ENCODE results near the gene GDF9.
"Not testable (repeated sequence)": the region's sequence is repeated elsewhere in the genome, so short reads cannot be mapped to it uniquely, and the experiment has no call there.

Gene GDF9

GRCh38 chr5:132872788-132873118 is 6.5 kb upstream of the GDF9 start:
- Histone ChIP-seq H3K4me1 (ENCODE audit: control insufficient read depth, insufficient read depth, low read length) (no peaks in the 10 kb centered on the region), H3K9me3 (ENCODE audit: control insufficient read depth, insufficient read depth, low read length) (no peaks in the 10 kb centered on the region), H3K9ac (ENCODE audit: low read depth, low read length) (no peak overlapping the region), H3K27ac (ENCODE audit: low read depth, low read length) (peak overlapping the region; percentile 26), H3K27me3 (ENCODE audit: control insufficient read depth, insufficient read depth, low read length) (no peaks in the 10 kb centered on the region), H3K36me3 (ENCODE audit: control insufficient read depth, insufficient read depth, low read length) (peaks cover 65% of the 10 kb centered on the region), H3K4me3 (ENCODE audit: low read depth, low read length) (no peak overlapping the region)

GRCh38 chr5:132871459-132872284 is 5.4 kb upstream of the GDF9 start:
- Histone ChIP-seq H3K4me3 (ENCODE audit: low read depth, low read length) (no peak overlapping the region), H3K9me3 (ENCODE audit: control insufficient read depth, insufficient read depth, low read length) (no peaks in the 10 kb centered on the region), H3K36me3 (ENCODE audit: control insufficient read depth, insufficient read depth, low read length) (peaks cover 58% of the 10 kb centered on the region), H3K4me1 (ENCODE audit: control insufficient read depth, insufficient read depth, low read length) (no peaks in the 10 kb centered on the region; the same call in 1 of the 2 replicates), H3K27me3 (ENCODE audit: control insufficient read depth, insufficient read depth, low read length) (no peaks in the 10 kb centered on the region), H3K27ac (ENCODE audit: low read depth, low read length) (no peak overlapping the region), H3K9ac (ENCODE audit: low read depth, low read length) (no peak overlapping the region)

- Histone ChIP-seq H3K27ac (ENCODE audit: low read depth, low read length) (no peak overlapping the region), H3K9ac (ENCODE audit: low read depth, low read length) (no peak overlapping the region), H3K27me3 (ENCODE audit: control insufficient read depth, insufficient read depth, low read length) (no peaks in the 10 kb centered on the region), H3K9me3 (ENCODE audit: control insufficient read depth, insufficient read depth, low read length) (no peaks in the 10 kb centered on the region), H3K4me1 (ENCODE audit: control insufficient read depth, insufficient read depth, low read length) (peaks cover 2% of the 10 kb centered on the region; the same call in 1 of the 2 replicates), H3K4me3 (ENCODE audit: low read depth, low read length) (no peak overlapping the region), H3K36me3 (ENCODE audit: control insufficient read depth, insufficient read depth, low read length) (peaks cover 52% of the 10 kb centered on the region)
Measured at GRCh38 chr5:132870801-132871200, 4.5 kb upstream of the GDF9 start.

- peaks cover 41% of the 10 kb centered on the region for H3K36me3 ChIP-seq (ENCODE audit: control insufficient read depth, insufficient read depth, low read length)
Measured at GRCh38 chr5:132868754-132869153, 2.5 kb upstream of the GDF9 start.

GRCh38 chr5:132867046-132867451 is 780 bp upstream of the GDF9 start:
- Histone ChIP-seq H3K36me3 (ENCODE audit: control insufficient read depth, insufficient read depth, low read length) (peaks cover 37% of the 10 kb centered on the region), H3K27me3 (ENCODE audit: control insufficient read depth, insufficient read depth, low read length) (no peaks in the 10 kb centered on the region), H3K4me3 (ENCODE audit: low read depth, low read length) (peak overlapping the region; percentile 86), H3K9ac (ENCODE audit: low read depth, low read length) (peak overlapping the region; percentile 86), H3K9me3 (ENCODE audit: control insufficient read depth, insufficient read depth, low read length) (no peaks in the 10 kb centered on the region), H3K27ac (ENCODE audit: low read depth, low read length) (peak overlapping the region; percentile 90), H3K4me1 (ENCODE audit: control insufficient read depth, insufficient read depth, low read length) (peaks cover 11% of the 10 kb centered on the region)

More at GRCh38 chr5:132868754-132869153, 2.5 kb upstream of the GDF9 start:
- H3K9me3 ChIP-seq (ENCODE audit: control insufficient read depth, insufficient read depth, low read length): no peaks in the 10 kb centered on the region
- no peak overlapping the region for H3K4me3 ChIP-seq (ENCODE audit: low read depth, low read length)
- H3K27me3 ChIP-seq (ENCODE audit: control insufficient read depth, insufficient read depth, low read length): no peaks in the 10 kb centered on the region
- H3K4me1 ChIP-seq (ENCODE audit: control insufficient read depth, insufficient read depth, low read length): peaks cover 11% of the 10 kb centered on the region
- no peak overlapping the region for H3K27ac ChIP-seq (ENCODE audit: low read depth, low read length)
- no peak overlapping the region for H3K9ac ChIP-seq (ENCODE audit: low read depth, low read length)

- peak overlapping the region; percentile 50 for H3K9ac ChIP-seq (ENCODE audit: low read depth, low read length)
- peak overlapping the region; percentile 86 for H3K4me3 ChIP-seq (ENCODE audit: low read depth, low read length)
- peaks cover 30% of the 10 kb centered on the region for H3K36me3 ChIP-seq (ENCODE audit: control insufficient read depth, insufficient read depth, low read length)
- peak overlapping the region; percentile 90 for H3K27ac ChIP-seq (ENCODE audit: low read depth, low read length)
- no peaks in the 10 kb centered on the region for H3K27me3 ChIP-seq (ENCODE audit: control insufficient read depth, insufficient read depth, low read length)
- H3K4me1 ChIP-seq (ENCODE audit: control insufficient read depth, insufficient read depth, low read length): peaks cover 11% of the 10 kb centered on the region
- no peaks in the 10 kb centered on the region for H3K9me3 ChIP-seq (ENCODE audit: control insufficient read depth, insufficient read depth, low read length)
Measured at GRCh38 chr5:132865668-132866341, 464 bp downstream of the GDF9 start.

GRCh38 chr5:132860742-132861141 is 5.5 kb downstream of the GDF9 start:
- H3K4me3 ChIP-seq (ENCODE audit: low read depth, low read length): no peak overlapping the region

GRCh38 chr5:132859889-132860437 is 6.3 kb downstream of the GDF9 start:
- Histone ChIP-seq H3K27me3 (ENCODE audit: control insufficient read depth, insufficient read depth, low read length) (no peaks in the 10 kb centered on the region), H3K4me3 (ENCODE audit: low read depth, low read length) (no peak overlapping the region), H3K36me3 (ENCODE audit: control insufficient read depth, insufficient read depth, low read length) (no peaks in the 10 kb centered on the region), H3K9ac (ENCODE audit: low read depth, low read length) (no peak overlapping the region), H3K9me3 (ENCODE audit: control insufficient read depth, insufficient read depth, low read length) (no peaks in the 10 kb centered on the region), H3K4me1 (ENCODE audit: control insufficient read depth, insufficient read depth, low read length) (peaks cover under 1% of the 10 kb centered on the region; the same call in 1 of the 2 replicates), H3K27ac (ENCODE audit: low read depth, low read length) (no peak overlapping the region)

More at GRCh38 chr5:132860742-132861141, 5.5 kb downstream of the GDF9 start:
- Histone ChIP-seq H3K27ac (ENCODE audit: low read depth, low read length) (no peak overlapping the region), H3K36me3 (ENCODE audit: control insufficient read depth, insufficient read depth, low read length) (no peaks in the 10 kb centered on the region), H3K4me1 (ENCODE audit: control insufficient read depth, insufficient read depth, low read length) (peaks cover 9% of the 10 kb centered on the region), H3K9me3 (ENCODE audit: control insufficient read depth, insufficient read depth, low read length) (no peaks in the 10 kb centered on the region), H3K9ac (ENCODE audit: low read depth, low read length) (no peak overlapping the region), H3K27me3 (ENCODE audit: control insufficient read depth, insufficient read depth, low read length) (no peaks in the 10 kb centered on the region)

- Histone ChIP-seq H3K27ac (ENCODE audit: low read depth, low read length) (no peak overlapping the region), H3K9ac (ENCODE audit: low read depth, low read length) (no peak overlapping the region), H3K36me3 (ENCODE audit: control insufficient read depth, insufficient read depth, low read length) (no peaks in the 10 kb centered on the region), H3K9me3 (ENCODE audit: control insufficient read depth, insufficient read depth, low read length) (no peaks in the 10 kb centered on the region), H3K4me1 (ENCODE audit: control insufficient read depth, insufficient read depth, low read length) (peaks cover 11% of the 10 kb centered on the region), H3K27me3 (ENCODE audit: control insufficient read depth, insufficient read depth, low read length) (no peaks in the 10 kb centered on the region), H3K4me3 (ENCODE audit: low read depth, low read length) (no peak overlapping the region)
Measured at GRCh38 chr5:132856011-132856410, 10.3 kb downstream of the GDF9 start.

GRCh38 chr5:132854992-132855391 is 11.3 kb downstream of the GDF9 start:
- not testable (repeated sequence) for H3K27me3 ChIP-seq (ENCODE audit: control insufficient read depth, insufficient read depth, low read length); H3K9ac ChIP-seq (ENCODE audit: low read depth, low read length); H3K9me3 ChIP-seq (ENCODE audit: control insufficient read depth, insufficient read depth, low read length); H3K36me3 ChIP-seq (ENCODE audit: control insufficient read depth, insufficient read depth, low read length); H3K27ac ChIP-seq (ENCODE audit: low read depth, low read length); H3K4me3 ChIP-seq (ENCODE audit: low read depth, low read length)
- H3K4me1 ChIP-seq (ENCODE audit: control insufficient read depth, insufficient read depth, low read length): peaks cover 11% of the 10 kb centered on the region

GRCh38 chr5:132854301-132854700 is 12.0 kb downstream of the GDF9 start:
- no peaks in the 10 kb centered on the region for H3K36me3 ChIP-seq (ENCODE audit: control insufficient read depth, insufficient read depth, low read length)
- H3K27me3 ChIP-seq (ENCODE audit: control insufficient read depth, insufficient read depth, low read length): no peaks in the 10 kb centered on the region
- no peak overlapping the region for H3K27ac ChIP-seq (ENCODE audit: low read depth, low read length)
- H3K4me1 ChIP-seq (ENCODE audit: control insufficient read depth, insufficient read depth, low read length): peaks cover 11% of the 10 kb centered on the region
- no peak overlapping the region for H3K9ac ChIP-seq (ENCODE audit: low read depth, low read length)
- no peaks in the 10 kb centered on the region for H3K9me3 ChIP-seq (ENCODE audit: control insufficient read depth, insufficient read depth, low read length)
- no peak overlapping the region for H3K4me3 ChIP-seq (ENCODE audit: low read depth, low read length)
